GM23248 (cell line): ENCODE measurements around the gene FHOD3.

Experiments
- EZH2 ChIP-seq: fragments of 200-600 bp; sonication (generic); IDR thresholded peaks from 2 replicates; pipeline ENCODE4 v1.6.1; 2018; ENCODE audit warnings: antibody characterized with exemption, mild to moderate bottlenecking; ENCODE audit not compliant: insufficient read depth, poor library complexity, severe bottlenecking
- EZH2phosphoT487 ChIP-seq: fragments of 200-600 bp; sonication (generic); IDR thresholded peaks from 2 replicates; pipeline ENCODE4 v1.6.1; 2018; ENCODE audit warnings: antibody characterized with exemption, moderate library complexity, mild to moderate bottlenecking, low read depth; ENCODE audit not compliant: insufficient read depth

- no peak for TF ChIP-seq EZH2phosphoT487
- no peak for TF ChIP-seq EZH2
These were observed 293.4 kb downstream of the FHOD3 start for GRCh38 chr18:36590621-36591580.
